ENCODE measurements around the gene HNRNPAB.
"Not testable (repeated sequence)": the region's sequence is repeated elsewhere in the genome, so short reads cannot be mapped to it uniquely, and the experiment has no call there.

HNRNPAB gene

DNA sequence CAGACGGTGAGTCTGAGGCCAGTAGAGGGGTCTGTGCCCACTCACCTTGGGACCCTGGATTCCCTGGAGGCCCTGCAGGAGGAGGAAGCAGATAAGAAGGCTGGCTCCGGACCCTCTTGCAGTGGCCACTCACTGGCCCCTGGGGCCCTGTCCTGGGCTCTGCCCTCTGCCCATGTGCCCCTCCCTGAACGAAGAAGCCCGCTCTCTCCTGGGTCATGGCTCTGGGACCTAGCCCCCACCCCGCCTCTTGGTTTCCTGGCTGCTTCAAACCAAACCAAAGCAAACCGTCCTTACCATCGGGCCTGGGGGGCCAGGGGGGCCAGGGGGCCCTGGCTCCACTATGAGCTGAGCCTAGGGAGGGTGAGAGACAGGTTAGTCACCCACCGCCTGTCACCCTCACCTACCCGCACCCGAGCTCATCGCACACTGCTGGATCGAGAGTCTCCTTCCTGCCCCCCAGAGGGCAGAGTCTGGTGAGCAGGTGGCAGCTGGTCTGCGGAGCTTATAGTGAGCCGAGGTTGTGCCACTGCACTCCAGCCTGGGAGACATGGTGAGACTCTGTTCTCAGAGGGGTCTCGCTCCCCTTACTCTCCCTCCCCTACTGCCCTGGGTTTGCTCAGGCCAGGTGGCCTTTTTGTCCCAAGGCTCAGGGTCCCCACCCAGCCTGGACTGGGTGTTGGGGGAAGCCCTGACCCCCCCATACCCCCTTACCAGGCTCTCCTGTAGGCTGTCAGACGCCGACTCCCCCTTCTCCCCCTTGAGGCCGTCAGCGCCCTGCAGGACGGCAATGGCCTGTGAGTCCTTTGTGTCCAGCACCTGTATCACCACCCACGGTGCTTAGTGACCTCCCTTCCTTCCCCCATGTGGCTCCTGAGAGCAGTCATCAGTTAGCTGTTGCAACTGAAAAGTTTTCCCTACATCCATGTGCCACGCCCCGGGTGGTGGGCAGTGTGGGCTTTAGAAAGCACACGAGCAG, 43.4 kb downstream of the HNRNPAB start:
- peak; percentile 64 for DNase-seq

DNA sequence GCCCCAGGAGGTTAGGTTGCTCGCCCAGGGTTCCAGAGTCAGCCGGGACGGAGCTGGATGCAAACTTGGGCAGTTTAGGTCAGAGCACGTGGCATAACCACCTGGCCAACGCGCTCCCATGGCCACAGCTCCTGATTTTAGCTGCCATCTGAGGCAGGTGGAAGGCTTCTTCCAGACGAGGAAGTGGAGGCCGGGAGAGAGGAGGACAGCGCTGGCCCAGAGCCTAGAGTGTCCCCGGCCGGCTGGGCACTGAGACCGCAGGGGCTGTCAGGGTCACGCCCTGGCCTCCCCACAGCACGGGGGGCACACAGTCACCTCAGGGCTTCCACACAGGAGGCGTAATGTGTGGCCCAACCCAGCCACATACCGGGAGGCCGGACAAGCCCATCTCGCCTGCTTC, 44.4 kb downstream of the HNRNPAB start:
- DNase-seq, result no peak

DNA sequence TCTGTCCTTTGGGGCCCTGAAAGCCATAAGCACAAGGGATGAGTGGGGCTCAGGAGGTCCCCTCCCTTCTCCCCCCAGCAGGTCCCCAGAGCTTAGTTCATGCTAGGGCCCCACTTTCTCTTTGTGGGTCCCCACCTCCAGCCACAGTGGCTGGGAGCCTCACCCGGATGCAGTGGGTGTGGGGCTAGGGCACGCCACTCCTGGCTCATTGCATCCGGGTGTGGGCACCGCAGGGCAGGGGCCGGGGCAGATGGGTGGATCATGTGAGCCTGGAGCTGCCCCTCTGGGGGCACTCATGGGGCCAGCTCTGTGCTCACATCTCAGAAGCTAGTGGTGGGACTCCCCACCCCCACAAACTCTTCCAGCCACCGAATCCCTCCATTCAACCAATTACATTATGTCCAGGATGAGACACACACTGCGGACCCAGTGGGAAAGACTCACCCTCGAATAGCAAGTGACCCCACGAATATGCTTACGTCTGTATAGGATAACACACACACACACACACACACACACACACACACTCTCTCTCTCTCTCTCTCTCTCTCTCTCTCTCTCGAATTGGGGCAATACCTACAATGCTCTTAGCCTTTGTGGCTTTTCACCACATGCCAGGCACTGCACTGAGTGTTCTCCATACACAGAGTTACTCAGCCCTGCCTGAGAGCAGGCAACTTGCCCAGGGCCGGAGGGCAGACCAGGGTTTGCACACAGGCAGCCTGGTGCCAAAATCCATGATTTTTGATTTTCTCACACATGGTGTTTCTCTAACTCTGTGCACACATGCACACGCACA, 45.1 kb downstream of the HNRNPAB start:
- peak; percentile 71 for DNase-seq

DNA sequence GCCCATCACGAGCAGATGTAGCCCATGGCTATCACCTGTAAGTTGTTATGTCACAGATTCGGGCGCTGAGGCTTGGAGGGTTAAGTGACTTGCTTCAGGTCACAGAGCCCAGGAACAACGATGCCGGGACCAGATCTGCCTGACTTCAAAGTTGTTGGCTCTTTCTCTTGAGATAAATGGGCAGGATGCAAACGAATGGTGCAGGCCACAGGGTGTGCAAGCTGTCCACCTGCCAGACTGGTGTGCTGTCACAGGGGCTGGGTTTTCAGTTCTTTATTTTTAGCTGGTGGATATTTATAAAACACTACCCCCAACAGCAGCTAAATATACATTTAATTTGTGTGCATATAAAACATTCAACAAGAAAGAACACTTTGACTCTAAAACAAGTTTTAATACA, 45.9 kb downstream of the HNRNPAB start:
- no peak for DNase-seq

DNA sequence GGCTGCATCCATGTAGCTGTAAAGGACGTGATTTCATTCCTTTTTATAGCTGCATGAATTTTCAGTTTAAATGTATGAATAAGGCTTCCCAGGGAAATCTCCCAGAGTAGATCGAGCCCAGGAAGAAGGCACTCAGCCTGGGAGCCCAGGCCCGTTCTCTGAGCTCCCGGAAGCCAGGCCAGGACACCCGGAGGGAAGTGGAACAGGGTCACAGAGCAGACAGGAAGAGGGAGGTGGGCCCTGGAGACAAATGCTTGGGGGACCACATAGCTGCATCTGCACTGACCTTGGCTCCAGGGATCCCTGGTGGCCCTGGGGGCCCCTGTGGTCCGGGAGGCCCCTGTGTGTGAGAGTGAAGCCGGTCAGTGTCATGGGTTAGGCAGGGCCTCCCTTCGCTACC, 47.9 kb downstream of the HNRNPAB start:
- no peak for DNase-seq

DNA sequence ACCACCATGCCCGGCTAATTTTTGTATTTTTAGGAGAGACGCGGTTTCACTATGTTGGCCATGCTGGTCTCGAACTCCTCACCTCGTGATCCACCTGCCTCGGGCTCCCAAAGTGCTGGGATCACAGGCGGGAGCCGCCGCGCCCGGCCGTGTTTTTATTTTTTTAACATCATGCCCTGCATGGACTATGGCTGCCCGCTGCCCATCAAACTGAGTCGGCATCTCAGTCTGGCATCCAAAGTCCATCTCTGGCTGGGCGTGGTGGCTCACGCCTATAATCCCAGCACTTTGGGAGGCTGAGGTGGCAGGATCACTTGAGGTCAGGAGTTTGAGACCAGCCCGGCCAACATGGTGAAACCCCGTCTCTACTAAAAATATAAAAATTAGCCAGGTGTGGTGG, 49.3 kb downstream of the HNRNPAB start:
- not testable (repeated sequence) for DNase-seq

DNA sequence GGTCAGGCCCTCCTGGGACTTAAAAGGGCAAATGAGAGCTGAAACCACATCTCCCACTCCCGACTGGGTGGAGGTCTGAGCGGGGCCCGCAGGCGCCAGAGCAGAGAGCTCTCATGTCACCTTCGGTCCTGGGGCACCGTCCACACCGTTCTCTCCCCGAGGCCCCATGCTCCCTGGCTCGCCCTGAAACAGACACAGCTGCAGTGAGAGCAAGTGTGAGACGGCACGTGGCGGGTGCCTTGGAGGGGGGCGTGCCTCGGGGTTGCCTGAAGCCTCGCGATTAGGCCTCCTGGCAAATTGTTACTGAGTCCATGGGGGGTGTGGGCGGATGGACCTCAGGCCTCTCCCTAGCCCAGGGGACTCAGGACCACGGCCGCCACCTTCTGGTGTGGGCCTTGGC, 52.4 kb downstream of the HNRNPAB start:
- no peak for DNase-seq

DNA sequence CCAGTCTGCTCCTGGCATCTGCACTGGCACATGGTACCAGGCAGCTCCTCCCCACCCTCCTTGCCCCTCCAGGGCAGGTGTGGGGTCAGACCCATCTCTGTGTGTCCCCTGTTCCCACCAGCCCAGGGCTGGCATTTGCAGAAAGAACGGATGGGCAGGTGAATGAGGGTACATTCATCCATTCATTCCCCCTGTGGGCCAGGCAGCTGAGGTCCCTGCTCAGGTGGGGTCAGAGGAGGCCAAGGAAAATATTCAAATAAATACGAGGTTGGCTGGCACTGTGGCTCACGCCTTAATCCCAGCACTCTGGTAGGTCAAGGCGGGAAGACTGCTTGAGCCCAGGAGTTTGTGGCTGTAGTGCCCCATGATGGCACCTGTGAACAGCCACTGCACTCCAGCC, 53.3 kb downstream of the HNRNPAB start:
- DNase-seq, result no peak

DNA sequence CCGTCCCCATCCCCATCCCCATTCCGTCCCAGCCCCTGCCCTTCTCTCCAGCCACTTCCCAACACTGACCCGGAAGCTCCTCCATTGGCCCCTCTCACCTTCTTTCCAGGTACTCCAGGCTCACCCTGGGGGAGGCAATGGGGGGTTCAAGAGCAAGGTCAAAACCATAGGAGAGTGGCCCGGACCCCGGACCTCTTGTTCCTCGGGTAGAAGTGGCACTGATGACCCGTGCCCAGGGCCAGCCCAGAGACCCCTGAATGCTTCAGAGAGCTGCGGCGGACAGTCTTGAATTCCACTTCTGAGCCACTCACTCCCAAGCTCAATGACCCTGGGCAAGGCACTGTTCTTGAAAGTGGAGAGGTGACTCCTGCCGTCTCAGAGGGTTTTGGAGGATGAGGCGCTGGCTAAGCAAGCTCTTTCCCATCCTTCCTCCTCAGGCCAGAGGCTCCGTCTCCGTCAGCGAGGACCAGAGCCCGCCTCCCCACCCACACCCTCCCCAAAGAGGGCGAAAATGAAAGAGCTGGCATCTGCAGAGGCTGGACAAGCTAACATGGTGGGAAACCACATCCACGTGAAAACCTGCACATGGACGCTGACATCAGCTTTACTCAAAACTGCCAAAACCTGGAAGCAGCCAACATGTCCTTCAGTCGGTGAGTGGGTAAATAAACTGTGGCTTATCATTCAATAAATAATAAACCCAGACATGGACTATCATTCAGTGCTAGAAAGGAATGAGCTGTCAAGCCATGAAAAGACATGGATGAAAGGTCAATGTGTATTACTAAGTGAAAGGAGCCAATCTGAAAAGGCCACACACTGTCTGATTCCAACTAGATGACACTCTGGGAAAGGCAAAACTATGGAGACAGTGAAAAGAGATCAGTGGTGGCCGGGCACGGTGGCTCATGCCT, 55.5 kb downstream of the HNRNPAB start:
- DNase-seq, result no peak

Data from activated CD8-positive, alpha-beta memory T cell treated with anti-CD3 and anti-CD28 coated beads for 24 hours (primary cell).